GM19025 (cell line): ENCODE measurements around the gene AP3M1.
"Not testable (repeated sequence)": the region's sequence is repeated elsewhere in the genome, so short reads cannot be mapped to it uniquely, and the experiment has no call there.

ENCODE experiments used
- ATAC-seq: cut with Tn5 transposase; IDR thresholded peaks from one replicate; pipeline ENCODE4 v1.9.1; 2021; ENCODE audit warnings: mild to moderate bottlenecking, low read depth, moderate library complexity; ENCODE audit not compliant: unreplicated experiment

AP3M1 gene

DNA sequence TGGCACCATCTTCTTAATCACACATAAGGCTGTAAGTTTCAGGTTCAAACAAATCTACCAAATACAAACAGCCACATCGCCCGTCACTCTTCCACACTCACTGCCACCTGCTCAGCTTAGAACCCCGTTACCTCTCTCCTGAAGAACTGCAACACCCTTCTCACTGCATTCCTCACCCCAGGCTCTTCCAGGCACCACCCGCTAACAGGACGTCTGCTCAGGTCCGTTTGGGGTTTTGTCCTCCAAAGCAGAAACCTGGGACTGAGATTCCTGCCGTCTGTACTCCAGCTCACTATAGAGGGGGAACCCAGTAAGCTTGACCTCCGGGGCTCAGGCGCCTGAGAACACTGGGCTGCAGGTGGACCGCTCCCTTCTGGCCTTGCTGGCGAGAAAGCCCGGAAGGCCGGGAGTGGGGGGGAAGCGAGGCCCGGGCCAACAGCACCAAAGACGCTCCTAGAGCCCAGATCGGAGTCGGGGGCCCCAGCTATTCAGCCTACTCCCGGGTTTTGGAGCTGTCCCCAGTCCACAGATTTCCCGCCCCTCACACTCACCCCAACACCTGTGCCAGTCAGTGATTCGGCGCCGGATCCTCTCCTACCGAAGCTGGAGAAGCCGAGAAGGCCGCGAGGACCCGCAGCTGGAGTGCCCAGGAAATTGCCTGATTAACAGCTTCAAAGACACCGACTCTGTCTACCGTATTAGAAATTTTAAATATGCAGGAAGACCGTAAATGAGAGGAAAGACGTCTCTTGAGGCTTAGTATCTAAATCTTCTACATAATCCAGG, at the start of gene AP3M1:
Gene AP3M1, minus strand, starts transcription at position 625 of the 786 bp plus-strand sequence. CDS start 12,449 bp downstream, outside the sequence.
- peak; percentile 33 for ATAC-seq

- no peak for ATAC-seq
Measured at GRCh38 chr10:74199315-74199714, 48.7 kb upstream of the AP3M1 start.

GRCh38 chr10:74194999-74195398, 44.4 kb upstream of the AP3M1 start:
- ATAC-seq, result no peak

- ATAC-seq, result no peak
Measured at GRCh38 chr10:74194545-74194944, 43.9 kb upstream of the AP3M1 start.

DNA sequence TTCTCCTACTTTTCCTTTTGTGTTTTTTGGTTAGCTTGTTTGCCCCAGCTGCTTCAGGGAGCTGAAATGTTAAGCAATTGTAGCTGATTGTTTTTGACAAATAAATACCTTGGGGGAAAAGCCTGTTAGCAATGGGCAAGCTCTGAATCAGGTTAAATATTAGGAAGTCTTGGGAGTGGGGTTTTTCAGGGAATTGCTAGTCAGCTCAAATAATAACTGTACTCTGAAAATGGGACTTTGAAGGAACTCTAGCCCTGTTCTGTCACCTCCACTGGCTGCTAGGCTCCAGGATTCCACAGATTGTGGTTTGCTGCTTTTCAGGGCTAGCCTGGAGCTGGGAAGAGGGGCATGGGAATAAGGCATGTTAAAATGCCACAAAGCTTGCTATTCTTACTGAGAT, 39.9 kb upstream of the AP3M1 start:
- ATAC-seq, result no peak

GRCh38 chr10:74189999-74190421, 39.4 kb upstream of the AP3M1 start:
- no peak for ATAC-seq

DNA sequence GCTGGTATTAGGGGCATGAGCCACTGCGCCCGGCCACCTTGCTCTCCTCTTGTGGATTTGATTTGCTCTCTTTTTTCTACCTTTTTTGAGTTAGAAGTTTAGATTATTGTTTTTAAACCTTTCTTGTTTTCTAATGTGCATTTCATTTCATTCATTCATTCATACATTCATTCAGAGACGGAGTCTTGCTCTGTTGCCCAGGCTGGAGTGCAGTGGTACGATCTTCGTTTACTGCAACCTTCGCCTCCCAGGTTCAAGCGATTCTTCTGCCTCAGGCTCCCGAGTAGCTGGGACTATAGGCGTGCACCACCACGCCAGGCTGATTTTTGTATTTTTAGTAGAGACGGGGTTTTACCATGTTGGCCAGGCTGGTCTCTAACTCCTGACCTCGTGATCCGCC, 38.0 kb upstream of the AP3M1 start:
- ATAC-seq, result not testable (repeated sequence)

DNA sequence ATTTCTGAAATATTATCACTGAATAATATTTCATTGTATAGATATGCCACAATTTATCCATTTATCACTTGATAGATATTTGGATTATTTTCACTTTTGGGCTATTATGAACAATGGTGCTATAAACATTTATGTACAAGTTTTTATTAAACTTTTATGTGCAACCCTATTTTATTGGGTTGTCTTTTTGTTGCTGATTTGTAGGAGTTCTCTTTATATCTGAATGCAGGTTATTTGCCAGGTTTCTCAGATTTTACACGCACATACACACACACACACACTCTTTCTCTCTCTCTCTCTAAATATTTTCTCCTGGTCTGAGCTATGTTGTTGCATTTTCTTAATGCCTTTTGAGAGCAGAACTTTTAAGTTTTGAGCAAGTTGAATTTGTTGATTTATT, 36.6 kb upstream of the AP3M1 start:
- ATAC-seq, result no peak

DNA sequence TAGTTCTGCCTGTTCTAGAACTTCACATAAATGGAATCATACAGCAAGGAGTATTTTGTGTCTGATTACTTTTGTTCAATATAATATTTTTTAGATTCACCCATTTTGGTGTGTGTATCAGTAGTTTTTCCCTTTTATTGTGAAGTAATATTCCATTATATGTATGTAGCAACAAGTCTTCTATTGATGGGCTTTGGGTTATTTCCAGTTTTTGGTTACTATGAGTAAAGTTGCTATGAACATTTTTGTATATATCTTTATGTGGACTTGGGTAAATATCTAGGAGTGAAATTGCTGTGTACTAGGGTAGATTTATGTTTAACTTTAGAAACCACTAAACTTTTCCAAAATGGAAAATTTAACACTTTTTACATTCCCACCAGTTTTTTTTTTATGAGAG, 36.0 kb upstream of the AP3M1 start:
- no peak for ATAC-seq

GRCh38 chr10:74179111-74179710, 28.6 kb upstream of the AP3M1 start:
- no peak for ATAC-seq

DNA sequence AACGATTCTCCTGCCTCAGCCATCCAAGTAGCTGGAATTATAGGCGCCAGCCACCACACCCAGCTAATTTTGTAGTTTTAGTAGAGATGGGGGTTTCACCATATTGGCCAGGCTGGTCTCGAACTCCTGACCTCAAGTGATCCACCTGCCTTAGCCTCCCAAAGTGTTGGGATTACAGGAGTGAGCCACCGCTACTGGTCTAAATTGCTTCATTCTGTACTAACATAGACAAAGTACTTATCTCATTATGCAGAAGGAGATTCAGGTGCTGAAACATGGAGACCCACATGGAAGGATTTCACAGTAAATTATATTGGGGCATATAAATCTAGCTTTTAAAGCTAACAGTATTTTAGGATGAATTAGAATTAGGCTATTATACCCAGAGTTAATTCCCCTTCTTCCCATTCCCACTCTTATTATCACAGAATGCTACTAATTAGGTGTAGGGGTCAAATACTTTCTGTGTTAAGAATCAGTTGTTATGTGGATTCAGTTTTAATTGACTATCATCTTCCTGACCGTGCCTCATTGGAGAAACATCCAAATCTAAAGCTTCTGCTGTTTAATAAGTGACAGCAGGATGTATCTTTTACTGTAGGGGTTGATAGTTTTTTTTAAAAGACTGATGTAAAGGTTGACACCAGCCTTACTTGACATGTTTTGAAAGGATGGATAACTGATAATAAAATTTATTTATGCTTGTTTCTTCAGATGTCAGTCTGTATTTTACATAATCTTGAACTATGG, 27.6 kb upstream of the AP3M1 start:
- no peak for ATAC-seq

GRCh38 chr10:74177140-74177677, 26.6 kb upstream of the AP3M1 start:
- no peak for ATAC-seq

GRCh38 chr10:74176380-74177139, 25.9 kb upstream of the AP3M1 start:
- peak; percentile 94 for ATAC-seq

DNA sequence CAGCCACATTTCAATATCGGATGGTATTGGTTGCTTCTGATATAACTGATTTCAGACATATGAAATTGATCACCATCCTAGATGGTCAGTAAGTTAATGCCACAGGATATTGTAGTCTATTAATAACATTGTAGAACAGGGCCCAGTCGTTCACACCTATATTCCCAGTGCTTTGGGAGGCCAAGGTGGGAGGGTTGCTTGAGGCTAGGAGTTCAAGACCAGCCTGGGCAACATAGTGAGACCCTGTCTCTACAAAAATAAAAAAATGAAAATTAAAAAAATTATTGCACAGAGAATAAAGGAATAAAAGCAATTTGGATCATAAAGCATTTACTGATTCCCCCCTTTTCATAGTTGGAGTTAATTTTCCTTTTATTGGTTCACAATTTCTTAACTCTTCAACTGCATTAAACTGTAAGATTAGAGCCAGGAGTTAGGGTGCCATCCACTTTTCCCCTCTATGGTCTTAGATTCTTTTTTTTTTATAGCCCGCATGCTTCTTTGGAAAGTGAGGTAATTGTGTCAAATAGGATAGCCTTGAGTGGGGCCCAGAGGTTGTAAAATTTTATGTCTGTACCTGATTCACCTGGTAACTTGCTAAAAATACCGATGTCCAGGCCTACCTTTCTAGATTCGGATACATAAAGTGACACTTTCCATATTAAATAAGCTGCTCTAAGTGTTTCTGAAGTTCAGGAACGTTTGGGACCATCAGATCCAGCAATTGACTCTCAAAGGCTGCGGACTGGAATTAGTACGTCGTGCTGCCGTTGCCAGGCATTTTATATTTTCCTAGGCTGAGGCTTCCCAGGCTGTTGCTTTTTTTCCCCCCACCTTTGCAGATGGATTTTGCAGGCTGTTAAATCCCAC, 25.1 kb upstream of the AP3M1 start:
- ATAC-seq, result no peak

- ATAC-seq, result no peak
Measured at GRCh38 chr10:74174521-74174920, 23.9 kb upstream of the AP3M1 start.

GRCh38 chr10:74171625-74172024, 21.0 kb upstream of the AP3M1 start:
- no peak for ATAC-seq

DNA sequence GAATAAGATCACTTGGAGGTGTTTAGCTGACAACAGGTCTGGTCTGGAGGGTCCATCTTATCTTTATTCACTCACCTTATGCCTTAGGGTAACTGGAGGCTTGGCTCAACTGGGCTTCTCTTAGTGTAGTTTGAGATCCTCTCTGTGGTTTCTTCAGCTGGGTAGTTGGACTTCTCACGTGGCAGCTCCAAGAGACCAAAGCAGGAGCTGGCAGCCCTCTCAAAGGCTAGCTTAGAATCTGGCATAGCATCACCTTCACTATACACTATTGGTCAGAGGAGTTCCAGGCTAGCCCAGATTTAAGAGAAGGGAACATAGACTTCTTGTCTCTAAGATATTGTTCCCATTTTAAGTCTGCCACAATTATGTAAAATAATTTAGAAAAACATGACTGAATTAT, 16.8 kb upstream of the AP3M1 start:
- ATAC-seq, result no peak

DNA sequence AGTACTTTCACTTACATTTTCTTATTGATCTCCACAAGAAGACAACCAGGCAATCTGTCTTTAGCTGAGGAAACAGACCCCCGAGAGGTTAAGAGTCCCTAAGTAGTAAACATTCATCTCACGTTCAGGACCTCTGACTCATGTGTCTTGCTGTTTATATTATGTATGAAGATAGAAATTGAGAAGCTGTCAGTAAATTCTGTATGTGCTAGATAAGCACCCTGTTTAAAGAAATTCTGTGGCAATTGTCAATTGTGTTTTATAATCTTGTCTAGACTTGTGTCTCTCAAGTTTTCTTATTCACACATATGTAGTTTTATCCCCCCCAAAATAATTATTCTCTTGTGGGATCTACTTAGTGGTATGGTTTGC, 14.9 kb upstream of the AP3M1 start:
- no peak for ATAC-seq

GRCh38 chr10:74164716-74165529, 14.3 kb upstream of the AP3M1 start:
- no peak for ATAC-seq
